SK-N-SH (cell line): ENCODE measurements around the gene RBM14. TPM values are rescaled to one million over a fixed set of nuclear protein-coding genes. Genes with fewer than 3 reads are reported as not detected.

Source experiments
- CTCF ChIA-PET: fragments of 300-600, 350-600 bp; formaldehyde crosslinking; extraction: SDS; loops from one replicate; lab custom pipeline; 2021; lab: Yijun Ruan, JAX
- POLR2A ChIA-PET: fragments of 350-600 bp; sonication (Branson Sonifier 250); formaldehyde crosslinking; extraction: SDS; loops from one replicate; lab custom pipeline; 2020; ENCODE audit warnings: antibody characterized with exemption, inconsistent platforms; lab: Yijun Ruan, JAX
- DNase-seq: peaks from one replicate; pipeline ENCODE4 v3.0.0; 2012
- H2AFZ ChIP-seq: fragments of 200-600 bp; sonication (generic); 2 replicates; pipeline ENCODE4 v1.8.1; 2016; ENCODE audit warnings: antibody characterized with exemption, mild to moderate bottlenecking, low read depth
- H3F3A ChIP-seq: fragments of 200-600 bp; sonication (generic); replicated peaks from 2 replicates; pipeline ENCODE3; 2016; ENCODE audit warnings: antibody characterized with exemption, mild to moderate bottlenecking; ENCODE audit not compliant: insufficient read depth
- H3K27ac ChIP-seq, 2 experiments: fragments of 200-500 bp in 1 of 2; fragments of 200-600 bp in 1 of 2; sonication (Bioruptor generic) in 1 of 2; sonication (generic), shearing (Covaris generic) in 1 of 2; 2 replicates each; pipeline versions ENCODE4 v1.5.1 to v1.6.1; 2014 to 2016; ENCODE audit warnings: low read depth in 2 of 2, inconsistent platforms in 1 of 2, low read length in 1 of 2, mild to moderate bottlenecking in 1 of 2, mixed read lengths in 1 of 2
- H3K27me3 ChIP-seq: fragments of 200-600 bp; sonication (generic), shearing (Covaris generic); 2 replicates; pipeline ENCODE4 v1.6.1; 2016; ENCODE audit warnings: mixed run types; ENCODE audit not compliant: insufficient read depth
- H3K36me3 ChIP-seq, 2 experiments: fragments of 200-500 bp in 1 of 2; fragments of 200-600 bp in 1 of 2; sonication (Bioruptor generic) in 1 of 2; sonication (generic) in 1 of 2; replicated peaks in 1 of 2; 2 replicates each; pipeline versions ENCODE3 to v1.5.1; 2014 to 2016; ENCODE audit warnings: low read length in 1 of 2, mild to moderate bottlenecking in 1 of 2; ENCODE audit not compliant: insufficient read depth in 2 of 2, control insufficient read depth in 1 of 2
- H3K4me1 ChIP-seq, 2 experiments: fragments of 200-500 bp in 1 of 2; fragments of 200-600 bp in 1 of 2; sonication (Bioruptor generic) in 1 of 2; sonication (generic), shearing (Covaris generic) in 1 of 2; 2 replicates each; pipeline versions ENCODE4 v1.5.1 to v1.6.1; 2014 to 2016; ENCODE audit warnings: low read depth in 1 of 2, low read length in 1 of 2, mixed run types in 1 of 2; ENCODE audit not compliant: insufficient read depth in 2 of 2, control insufficient read depth in 1 of 2
- H3K4me2 ChIP-seq: fragments of 200-600 bp; sonication (generic), shearing (Covaris generic); 2 replicates; pipeline ENCODE4 v1.6.1; 2017; ENCODE audit warnings: mixed run types
- H3K4me3 ChIP-seq, 2 experiments: fragments of 200-500 bp in 1 of 2; fragments of 200-600 bp in 1 of 2; sonication (Bioruptor generic) in 1 of 2; sonication (generic), shearing (Covaris generic) in 1 of 2; 2 replicates each; pipeline versions ENCODE4 v1.5.1 to v1.8.1; 2014 to 2016; ENCODE audit warnings: low read depth in 2 of 2, inconsistent platforms in 1 of 2, low read length in 1 of 2, mild to moderate bottlenecking in 1 of 2, mixed read lengths in 1 of 2, moderate library complexity in 1 of 2
- H3K79me2 ChIP-seq: fragments of 200-600 bp; sonication (generic); 2 replicates; pipeline ENCODE4 v1.8.1; 2017; ENCODE audit warnings: mild to moderate bottlenecking; ENCODE audit not compliant: insufficient read depth
- H3K9ac ChIP-seq: fragments of 200-600 bp; sonication (generic); 2 replicates; pipeline ENCODE4 v1.6.1; 2017; ENCODE audit warnings: mixed run types
- H3K9me2 ChIP-seq: fragments of 200-600 bp; sonication (generic); 2 replicates; pipeline ENCODE4 v1.6.1; 2017; ENCODE audit warnings: mixed run types
- H3K9me3 ChIP-seq: fragments of 200-600 bp; sonication (generic); 2 replicates; pipeline ENCODE4 v1.6.1; 2017; ENCODE audit warnings: mixed run types, mild to moderate bottlenecking, moderate library complexity
- H4K20me1 ChIP-seq: fragments of 200-600 bp; sonication (generic); 2 replicates; pipeline ENCODE4 v1.6.1; 2017; ENCODE audit warnings: mild to moderate bottlenecking, mixed run types; ENCODE audit not compliant: insufficient read depth
- CTCF ChIP-seq: fragments of 200-600 bp; sonication (generic); IDR thresholded peaks from 2 replicates; pipeline ENCODE4 v1.6.1; 2017; ENCODE audit warnings: antibody characterized with exemption, mild to moderate bottlenecking, moderate library complexity
- ELF1 ChIP-seq: IDR thresholded peaks from 2 replicates; pipeline ENCODE4 v1.4.0; 2012
- FOXJ3 ChIP-seq: sonication (generic); formaldehyde crosslinking; IDR thresholded peaks from 2 replicates; pipeline ENCODE4 v1.5.1; 2020; ENCODE audit warnings: mild to moderate bottlenecking, missing genetic modification reagents
- GATA2 ChIP-seq: sonication (generic); formaldehyde crosslinking; IDR thresholded peaks from 2 replicates; pipeline ENCODE4 v1.5.0; 2020; ENCODE audit warnings: mild to moderate bottlenecking, missing genetic modification reagents
- MAX ChIP-seq: IDR thresholded peaks from 2 replicates; pipeline ENCODE4 v1.4.0; 2012; ENCODE audit warnings: low read depth
- MEF2A ChIP-seq: IDR thresholded peaks from 2 replicates; pipeline ENCODE4 v1.4.0; 2012; ENCODE audit warnings: low read depth, borderline replicate concordance
- MXI1 ChIP-seq: IDR thresholded peaks from 2 replicates; pipeline ENCODE4 v1.6.1; 2012; ENCODE audit warnings: mild to moderate bottlenecking, low read depth, low read length, improper control_type of control experiment
- NFIC ChIP-seq: IDR thresholded peaks from 2 replicates; pipeline ENCODE4 v1.4.0; 2012; ENCODE audit warnings: borderline replicate concordance
- NRF1 ChIP-seq: IDR thresholded peaks from 2 replicates; pipeline ENCODE4 v1.6.1; 2012; ENCODE audit warnings: low read depth, mild to moderate bottlenecking, low read length
- RAD21 ChIP-seq: IDR thresholded peaks from 2 replicates; pipeline ENCODE4 v1.6.1; 2012; ENCODE audit warnings: mild to moderate bottlenecking, low read length
- REST ChIP-seq: IDR thresholded peaks from 2 replicates; pipeline ENCODE4 v1.6.1; 2012; ENCODE audit warnings: mild to moderate bottlenecking, low read depth, low read length, moderate library complexity
- SMC3 ChIP-seq: IDR thresholded peaks from 2 replicates; pipeline ENCODE4 v1.6.1; 2012; ENCODE audit warnings: low read depth, low read length, improper control_type of control experiment
- TCF12 ChIP-seq: IDR thresholded peaks from 2 replicates; pipeline ENCODE4 v1.4.0; 2012
- USF1 ChIP-seq: IDR thresholded peaks from 2 replicates; pipeline ENCODE4 v1.4.0; 2012; ENCODE audit warnings: low read depth, borderline replicate concordance
- YY1 ChIP-seq: IDR thresholded peaks from 2 replicates; pipeline ENCODE4 v1.4.0; 2012; ENCODE audit warnings: low read depth, mild to moderate bottlenecking
- WGBS: methylation state at CpG from one replicate; pipeline ENCODE4 v1.1.6; 2017; ENCODE audit warnings: low lambda C conversion rate; 5-methylcytosine and 5-hydroxymethylcytosine counted together
- polyA plus RNA-seq, 3 experiments: library from polyadenylated mRNA; depleted of rRNA; stranded (reverse); fragments of >200 nt; gene quantifications; 2 replicates each; pipeline ENCODE4 v1.2.3, GENCODE V29; 2012

Gene RBM14
- polyA plus RNA-seq, 1 of the 3 experiments (the other 2 are of a cell fraction) = 19.8 TPM

- Histone ChIP-seq H3K4me2 (no peak overlapping the region), H4K20me1 (no peaks in the 10 kb centered on the region), H3F3A (no peaks in the 10 kb centered on the region), H3K27me3 (no peaks in the 10 kb centered on the region; the same call in 1 of the 2 replicates), H3K79me2 (no peaks in the 10 kb centered on the region), H3K27ac (no peak overlapping the region)
- CTCF ChIA-PET = interaction anchor here (5.1 kb wide), 1 partner anchor 107 kb away, joined by 30 read pairs; the partner anchor contains the start of gene RBM4B
- no peak for DNase-seq
- POLR2A ChIA-PET = no interaction called here
- TF ChIP-seq GATA2 = no peak
- no peak for TF ChIP-seq REST
- no peak for TF ChIP-seq YY1
- no peak for TF ChIP-seq NFIC
- no peak for TF ChIP-seq USF1
- TF ChIP-seq TCF12 = no peak
- TF ChIP-seq, all 33 proteins: peak for 0
- Histone ChIP-seq H3K9me2 (no peaks in the 10 kb centered on the region), H3K4me3 (no peak overlapping the region), H3K36me3 (no peaks in the 10 kb centered on the region), H3K4me1 (peaks cover 0 to 7% of the 10 kb centered on the region in 2 experiments; a peak in 1 of 4 replicates), H3K9ac (no peak overlapping the region), H2AFZ (no peak overlapping the region), H3K9me3 (no peaks in the 10 kb centered on the region)
- WGBS = 43% methylated on average over 2 of the region's 2 CpGs
Observed at GRCh38 chr11:66570850-66571180, 45.6 kb upstream of the RBM14 start.

- peak overlapping the region; percentile 1; the same call in 1 of the 2 replicates for H2AFZ ChIP-seq
- no peak overlapping the region for H3K4me3 ChIP-seq
- H3F3A ChIP-seq = no peaks in the 10 kb centered on the region
- peak; percentile 90 for DNase-seq
- peaks cover 0 to 2% of the 10 kb centered on the region in 2 experiments; a peak in 1 of 4 replicates for H3K4me1 ChIP-seq
- H3K36me3 ChIP-seq = no peaks in the 10 kb centered on the region
- H3K9me3 ChIP-seq = no peaks in the 10 kb centered on the region
- no peak overlapping the region for H3K27ac ChIP-seq
- no peak overlapping the region for H3K9ac ChIP-seq
- TF ChIP-seq FOXJ3 (CRISPR knock-in tag) (no peak), RAD21 (peak; percentile 77), YY1 (no peak), ELF1 (no peak), CTCF (peak; percentile 81), MXI1 (peak; percentile 29; the same call in 1 of the 2 replicates), NRF1 (0 out of 2 replicates have a peak, but pooled peaks have one; percentile 33), SMC3 (peak; percentile 89), MEF2A (no peak), MAX (peak; percentile 67)
- peak overlapping the region; percentile 11; the same call in 1 of the 2 replicates for H3K4me2 ChIP-seq
- ChIA-PET POLR2A (interaction anchor here (4.3 kb wide), 1 partner anchor 99 kb away, joined by 21 read pairs; the partner anchor contains the start of gene RBM4B), CTCF (interaction anchor here (0.6 to 5.3 kb wide), 24 partner anchors 10 to 255 kb away, joined by 3 to 54 read pairs (median 4); partner anchors contain the start of genes ACTN3, CCDC87, CCS and CTSF)
- H4K20me1 ChIP-seq = no peaks in the 10 kb centered on the region
- H3K79me2 ChIP-seq = no peaks in the 10 kb centered on the region
- no peaks in the 10 kb centered on the region for H3K9me2 ChIP-seq
- no peaks in the 10 kb centered on the region; the same call in 1 of the 2 replicates for H3K27me3 ChIP-seq
- WGBS = 23% methylated on average over 19 of the region's 25 CpGs
Observed at GRCh38 chr11:66579017-66579606, 37.3 kb upstream of the RBM14 start.
